ENCODE results near the gene ZNF555.
"Not testable (repeated sequence)": the region's sequence is repeated elsewhere in the genome, so short reads cannot be mapped to it uniquely, and the experiment has no call there.

The ZNF555 gene

GRCh38 chr19:2807379-2808128, 33.7 kb upstream of the ZNF555 start:
- DNase-seq = no peak

- no peak for DNase-seq
Measured at GRCh38 chr19:2808129-2808941, 32.9 kb upstream of the ZNF555 start.

GRCh38 chr19:2809387-2810140, 31.7 kb upstream of the ZNF555 start:
- DNase-seq = no peak

- no peak for DNase-seq
Measured at GRCh38 chr19:2810141-2811091, 30.9 kb upstream of the ZNF555 start.

GRCh38 chr19:2811221-2811722, 30.0 kb upstream of the ZNF555 start:
- no peak for DNase-seq

- DNase-seq = no peak
Measured at GRCh38 chr19:2811735-2812413, 29.4 kb upstream of the ZNF555 start.

- no peak for DNase-seq
Measured at GRCh38 chr19:2812414-2813234, 28.7 kb upstream of the ZNF555 start.

- no peak for DNase-seq
Measured at GRCh38 chr19:2813235-2814160, 27.8 kb upstream of the ZNF555 start.

- DNase-seq = no peak
Measured at GRCh38 chr19:2814426-2814825, 26.8 kb upstream of the ZNF555 start.

GRCh38 chr19:2815191-2815614, 26.1 kb upstream of the ZNF555 start:
- no peak for DNase-seq

- DNase-seq = no peak
Measured at GRCh38 chr19:2815923-2816322, 25.4 kb upstream of the ZNF555 start.

GRCh38 chr19:2816641-2817040, 24.6 kb upstream of the ZNF555 start:
- DNase-seq = no peak

GRCh38 chr19:2817237-2817829, 23.9 kb upstream of the ZNF555 start:
- DNase-seq = not testable (repeated sequence)

- peak; percentile 99 for DNase-seq
Measured at GRCh38 chr19:2819540-2820111, 21.6 kb upstream of the ZNF555 start, which contains the start of gene ZNF554. ZNF554 (plus strand) TSS chr19:2819868; CDS start chr19:2820072, 204 bp downstream.

- DNase-seq = peak; percentile 11
Measured at GRCh38 chr19:2820112-2820702, 21.1 kb upstream of the ZNF555 start.

- DNase-seq = no peak
Measured at GRCh38 chr19:2822846-2823245, 18.4 kb upstream of the ZNF555 start.

GRCh38 chr19:2823646-2824045, 17.6 kb upstream of the ZNF555 start:
- DNase-seq = no peak

- DNase-seq = no peak
Measured at GRCh38 chr19:2824129-2824528, 17.1 kb upstream of the ZNF555 start.
